ENCODE data around the gene EDC4.
A peak's percentile ranks its signal among the peaks of the same experiment; 100 is the strongest.

The EDC4 gene

DNA sequence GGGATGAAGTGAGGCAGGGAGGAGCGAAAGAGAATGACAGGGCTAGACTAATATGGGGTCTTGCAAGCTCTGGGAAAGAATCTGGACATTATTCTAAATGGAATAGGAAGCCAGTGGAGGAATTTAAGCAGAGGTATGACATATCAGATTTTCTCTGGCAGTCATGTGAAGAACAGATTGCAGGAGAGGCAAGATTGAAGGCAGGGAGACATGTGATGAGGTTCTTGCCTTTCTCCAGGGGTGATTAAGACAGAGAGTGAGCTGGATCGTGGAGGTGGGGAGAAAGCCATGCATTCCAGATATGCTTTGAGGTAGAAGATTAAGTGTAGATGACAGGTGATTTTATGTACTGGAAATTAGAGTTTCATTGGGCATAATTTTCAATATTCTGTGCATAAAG lies 35.0 kb upstream of the EDC4 start:
- TF ChIP-seq, protein P1, sequence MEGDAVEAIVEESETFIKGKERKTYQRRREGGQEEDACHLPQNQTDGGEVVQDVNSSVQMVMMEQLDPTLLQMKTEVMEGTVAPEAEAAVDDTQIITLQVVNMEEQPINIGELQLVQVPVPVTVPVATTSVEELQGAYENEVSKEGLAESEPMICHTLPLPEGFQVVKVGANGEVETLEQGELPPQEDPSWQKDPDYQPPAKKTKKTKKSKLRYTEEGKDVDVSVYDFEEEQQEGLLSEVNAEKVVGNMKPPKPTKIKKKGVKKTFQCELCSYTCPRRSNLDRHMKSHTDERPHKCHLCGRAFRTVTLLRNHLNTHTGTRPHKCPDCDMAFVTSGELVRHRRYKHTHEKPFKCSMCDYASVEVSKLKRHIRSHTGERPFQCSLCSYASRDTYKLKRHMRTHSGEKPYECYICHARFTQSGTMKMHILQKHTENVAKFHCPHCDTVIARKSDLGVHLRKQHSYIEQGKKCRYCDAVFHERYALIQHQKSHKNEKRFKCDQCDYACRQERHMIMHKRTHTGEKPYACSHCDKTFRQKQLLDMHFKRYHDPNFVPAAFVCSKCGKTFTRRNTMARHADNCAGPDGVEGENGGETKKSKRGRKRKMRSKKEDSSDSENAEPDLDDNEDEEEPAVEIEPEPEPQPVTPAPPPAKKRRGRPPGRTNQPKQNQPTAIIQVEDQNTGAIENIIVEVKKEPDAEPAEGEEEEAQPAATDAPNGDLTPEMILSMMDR (IDR thresholded peaks at IDR 0.05; ENCODE audit: low read depth, low read length), result no peak

DNA sequence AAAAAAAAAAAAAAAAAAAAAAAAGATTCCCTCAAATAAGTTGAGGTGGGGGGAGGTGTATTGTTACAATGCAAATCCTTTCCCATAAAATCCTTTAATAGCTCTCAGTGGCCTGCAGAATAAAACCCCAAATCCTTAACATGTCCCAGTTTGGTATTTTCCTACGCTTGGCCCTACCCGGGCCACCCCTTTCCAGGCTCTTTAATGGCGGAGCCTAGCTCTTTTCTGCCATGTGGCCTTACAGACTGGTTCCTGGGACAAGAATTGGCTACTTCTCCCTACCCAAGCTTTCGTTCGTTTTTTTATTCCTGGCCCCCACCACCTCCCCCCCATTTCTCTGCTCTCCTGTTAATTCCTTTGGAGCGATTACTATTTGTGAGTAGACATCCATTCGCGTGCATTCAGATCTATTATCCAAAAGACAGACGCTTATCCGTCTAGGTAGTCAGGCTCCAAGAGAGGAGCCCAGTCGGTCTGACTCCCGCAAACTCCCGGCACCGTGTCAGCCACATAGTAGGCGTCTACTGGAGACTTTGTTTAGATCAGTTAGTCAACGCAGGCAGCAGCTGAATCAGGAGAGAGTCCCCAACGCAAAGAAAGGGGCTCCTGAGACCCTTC lies 31.5 kb upstream of the EDC4 start:
- peak overlapping the region; percentile 79; the same call in 1 of the 2 replicates for H3K4me3 ChIP-seq (ENCODE audit: low read depth, low read length)
- TF ChIP-seq, protein P1 (IDR thresholded peaks at IDR 0.05; ENCODE audit: low read depth, low read length), result no peak

More for the DNA sequence above, 35.0 kb upstream of the EDC4 start:
- no peak overlapping the region for H3K4me3 ChIP-seq (ENCODE audit: low read depth, low read length)

DNA sequence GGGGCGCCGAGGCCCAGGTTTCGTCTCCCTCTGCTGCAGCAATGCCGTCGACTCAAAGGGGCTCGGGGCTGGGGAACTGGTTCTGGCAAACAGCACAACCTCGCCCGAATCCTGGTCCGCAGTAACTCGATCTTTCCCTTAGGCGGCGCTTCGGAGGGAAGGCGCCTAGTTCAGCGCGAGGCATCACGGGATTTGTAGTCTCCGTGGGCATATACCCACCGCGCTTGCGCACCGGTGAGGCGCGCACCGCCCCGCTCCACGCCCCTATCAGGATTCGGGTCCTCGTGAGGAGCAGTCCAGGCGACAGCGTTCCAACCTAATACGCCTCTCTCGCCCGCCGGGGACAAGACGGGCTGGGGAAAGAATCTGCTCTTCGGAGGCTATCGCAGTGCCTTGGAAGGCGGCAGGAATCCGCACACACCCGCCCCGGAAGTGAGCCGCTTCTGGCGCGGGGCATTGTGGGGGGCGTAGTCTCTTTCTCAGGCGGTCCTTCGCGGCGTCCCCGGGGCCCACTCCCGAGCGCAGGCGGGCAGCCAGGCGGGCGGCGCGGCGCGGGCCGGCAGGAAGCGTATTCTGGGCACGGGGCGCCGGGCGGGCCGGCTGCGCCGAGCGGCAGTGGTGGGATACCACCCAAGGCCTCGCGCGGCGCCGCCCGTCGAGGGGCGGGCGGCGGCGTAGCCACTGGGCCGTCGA lies 30.9 kb upstream of the EDC4 start, which contains the start of gene THAP11:
TSS of gene THAP11 (plus strand) at position 505 of the 693 bp plus-strand sequence. CDS start 235 bp downstream, outside the sequence.
- TF ChIP-seq, protein P1 (IDR thresholded peaks at IDR 0.05; ENCODE audit: low read depth, low read length), result peak; percentile 79
- peak within 1 kb of the TSS; percentile 79 for H3K4me3 ChIP-seq (ENCODE audit: low read depth, low read length)

DNA sequence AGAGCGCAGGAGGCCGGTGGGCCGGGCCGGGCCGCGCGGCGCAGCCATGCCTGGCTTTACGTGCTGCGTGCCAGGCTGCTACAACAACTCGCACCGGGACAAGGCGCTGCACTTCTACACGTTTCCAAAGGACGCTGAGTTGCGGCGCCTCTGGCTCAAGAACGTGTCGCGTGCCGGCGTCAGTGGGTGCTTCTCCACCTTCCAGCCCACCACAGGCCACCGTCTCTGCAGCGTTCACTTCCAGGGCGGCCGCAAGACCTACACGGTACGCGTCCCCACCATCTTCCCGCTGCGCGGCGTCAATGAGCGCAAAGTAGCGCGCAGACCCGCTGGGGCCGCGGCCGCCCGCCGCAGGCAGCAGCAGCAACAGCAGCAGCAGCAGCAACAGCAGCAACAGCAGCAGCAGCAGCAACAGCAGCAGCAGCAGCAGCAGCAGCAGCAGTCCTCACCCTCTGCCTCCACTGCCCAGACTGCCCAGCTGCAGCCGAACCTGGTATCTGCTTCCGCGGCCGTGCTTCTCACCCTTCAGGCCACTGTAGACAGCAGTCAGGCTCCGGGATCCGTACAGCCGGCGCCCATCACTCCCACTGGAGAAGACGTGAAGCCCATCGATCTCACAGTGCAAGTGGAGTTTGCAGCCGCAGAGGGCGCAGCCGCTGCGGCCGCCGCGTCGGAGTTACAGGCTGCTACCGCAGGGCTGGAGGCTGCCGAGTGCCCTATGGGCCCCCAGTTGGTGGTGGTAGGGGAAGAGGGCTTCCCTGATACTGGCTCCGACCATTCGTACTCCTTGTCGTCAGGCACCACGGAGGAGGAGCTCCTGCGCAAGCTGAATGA lies 30.1 kb upstream of the EDC4 start:
- peak overlapping the region; percentile 79 for H3K4me3 ChIP-seq (ENCODE audit: low read depth, low read length)
- TF ChIP-seq, protein P1 (IDR thresholded peaks at IDR 0.05; ENCODE audit: low read depth, low read length), result peak; percentile 18; the same call in 1 of the 2 replicates

DNA sequence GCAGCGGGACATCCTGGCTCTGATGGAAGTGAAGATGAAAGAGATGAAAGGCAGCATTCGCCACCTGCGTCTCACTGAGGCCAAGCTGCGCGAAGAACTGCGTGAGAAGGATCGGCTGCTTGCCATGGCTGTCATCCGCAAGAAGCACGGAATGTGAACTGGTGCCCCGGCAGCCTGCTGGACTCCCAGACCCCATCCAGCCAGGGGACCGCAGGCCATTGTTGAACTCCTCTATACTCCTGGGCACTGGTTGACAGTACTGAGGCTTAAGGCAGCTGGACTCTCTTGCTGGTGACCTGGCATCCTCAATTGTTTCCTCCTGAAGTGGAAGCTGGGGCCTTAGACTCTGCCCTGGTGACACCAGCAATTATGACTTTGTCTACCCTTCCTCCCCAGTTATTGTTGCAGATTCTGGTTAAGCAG lies 29.5 kb upstream of the EDC4 start:
- peak overlapping the region; percentile 79 for H3K4me3 ChIP-seq (ENCODE audit: low read depth, low read length)
- TF ChIP-seq, protein P1 (IDR thresholded peaks at IDR 0.05; ENCODE audit: low read depth, low read length), result no peak

DNA sequence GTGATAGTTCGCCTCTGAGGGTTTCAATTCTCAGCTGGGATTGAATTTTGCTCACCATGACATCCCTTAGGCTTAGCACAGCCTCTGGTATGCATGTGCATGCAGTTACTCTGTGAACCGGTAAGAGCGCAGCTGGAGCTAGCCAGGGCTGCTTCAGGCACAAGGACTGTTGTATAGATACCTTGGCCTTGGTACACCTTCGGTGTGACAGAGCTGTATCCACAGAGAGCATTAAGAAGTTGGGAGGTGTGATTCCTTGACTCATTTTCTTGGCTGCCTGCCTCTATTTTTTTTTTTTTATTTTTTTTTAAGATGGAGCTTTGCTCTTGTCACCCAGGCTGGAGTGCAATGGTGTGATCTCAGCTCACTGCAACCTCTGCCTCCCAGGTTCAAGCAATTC lies 28.4 kb upstream of the EDC4 start:
- no peak overlapping the region for H3K4me3 ChIP-seq (ENCODE audit: low read depth, low read length)
- TF ChIP-seq, protein P1 (IDR thresholded peaks at IDR 0.05; ENCODE audit: low read depth, low read length), result no peak

Measured in WI38 (cell line).